ENCODE measurements around the gene MGMT. TPM values are rescaled to one million over a fixed set of nuclear protein-coding genes. Genes with fewer than 3 reads are reported as not detected.

The MGMT gene
- total RNA-seq, 2 donors from 2014 or later, result 18.3 to 25.5 TPM

GRCh38 chr10:129530581-129530980 lies 63.5 kb downstream of the MGMT start:
- no peaks in the 10 kb centered on the region for H3K36me3 ChIP-seq
- H3K4me3 ChIP-seq, result no peak overlapping the region
- no peaks in the 10 kb centered on the region for H3K27me3 ChIP-seq (replicated peaks; ENCODE audit: insufficient read depth)
- ATAC-seq (ENCODE audit: insufficient number of reproducible peaks, low FRiP score, low read depth) (no peak), DNase-seq (ENCODE audit: low spot score) (no peak)
- no peaks in the 10 kb centered on the region for H3K9me3 ChIP-seq
- H3K4me1 ChIP-seq (ENCODE audit: control insufficient read depth in 1 of 2, low read depth in 2 of 2), result peaks cover 0 to 20% of the 10 kb centered on the region in 2 donors
- H3K27ac ChIP-seq, result no peak overlapping the region
- no peak for TF ChIP-seq CTCF (IDR thresholded peaks at IDR 0.05)

- ATAC-seq (ENCODE audit: insufficient number of reproducible peaks, low FRiP score, low read depth) (no peak), DNase-seq (ENCODE audit: low spot score) (no peak)
- H3K4me3 ChIP-seq, result no peak overlapping the region
- peaks cover 0 to 13% of the 10 kb centered on the region in 2 donors for H3K4me1 ChIP-seq (ENCODE audit: control insufficient read depth in 1 of 2, low read depth in 2 of 2)
- no peaks in the 10 kb centered on the region for H3K27me3 ChIP-seq (replicated peaks; ENCODE audit: insufficient read depth)
- H3K27ac ChIP-seq, result no peak overlapping the region
- no peaks in the 10 kb centered on the region for H3K36me3 ChIP-seq
- H3K9me3 ChIP-seq, result no peaks in the 10 kb centered on the region
- TF ChIP-seq CTCF (IDR thresholded peaks at IDR 0.05), result no peak
Measured at GRCh38 chr10:129531195-129531968, 64.3 kb downstream of the MGMT start.

- H3K27me3 ChIP-seq (replicated peaks; ENCODE audit: insufficient read depth), result no peaks in the 10 kb centered on the region
- DNase-seq (ENCODE audit: low spot score), result no peak
- H3K36me3 ChIP-seq, result no peaks in the 10 kb centered on the region
- no peak for ATAC-seq (ENCODE audit: insufficient number of reproducible peaks, low FRiP score, low read depth)
- no peak overlapping the region for H3K4me3 ChIP-seq
- H3K9me3 ChIP-seq, result no peaks in the 10 kb centered on the region
- TF ChIP-seq CTCF (IDR thresholded peaks at IDR 0.05), result no peak
- H3K4me1 ChIP-seq (ENCODE audit: control insufficient read depth in 1 of 2, low read depth in 2 of 2), result peaks cover 0 to 13% of the 10 kb centered on the region in 2 donors
- H3K27ac ChIP-seq, result no peak overlapping the region
Measured at GRCh38 chr10:129531969-129532660, 65.1 kb downstream of the MGMT start.

GRCh38 chr10:129532838-129533237 lies 65.8 kb downstream of the MGMT start:
- ATAC-seq (ENCODE audit: insufficient number of reproducible peaks, low FRiP score, low read depth) (no peak), DNase-seq (ENCODE audit: low spot score) (no peak)
- no peak overlapping the region for H3K27ac ChIP-seq
- no peaks in the 10 kb centered on the region for H3K36me3 ChIP-seq
- TF ChIP-seq CTCF (IDR thresholded peaks at IDR 0.05), result no peak
- no peaks in the 10 kb centered on the region for H3K27me3 ChIP-seq (replicated peaks; ENCODE audit: insufficient read depth)
- no peak overlapping the region for H3K4me3 ChIP-seq
- peaks cover 0 to 13% of the 10 kb centered on the region in 2 donors for H3K4me1 ChIP-seq (ENCODE audit: control insufficient read depth in 1 of 2, low read depth in 2 of 2)
- H3K9me3 ChIP-seq, result no peaks in the 10 kb centered on the region

GRCh38 chr10:129533281-129533680 lies 66.2 kb downstream of the MGMT start:
- H3K27me3 ChIP-seq (replicated peaks; ENCODE audit: insufficient read depth), result no peaks in the 10 kb centered on the region
- no peak for ATAC-seq (ENCODE audit: insufficient number of reproducible peaks, low FRiP score, low read depth)
- TF ChIP-seq CTCF (IDR thresholded peaks at IDR 0.05), result no peak

More at GRCh38 chr10:129533281-129533680, 66.2 kb downstream of the MGMT start:
- DNase-seq (ENCODE audit: low spot score), result no peak
- Histone ChIP-seq H3K4me1 (ENCODE audit: control insufficient read depth in 1 of 2, low read depth in 2 of 2) (peaks cover 0 to 13% of the 10 kb centered on the region in 2 donors), H3K36me3 (no peaks in the 10 kb centered on the region), H3K27ac (no peak overlapping the region), H3K9me3 (no peaks in the 10 kb centered on the region), H3K4me3 (no peak overlapping the region)
